D721Med (cell line): ENCODE results near the gene ADAMTS17.

Experiments
- DNase-seq: peaks from one replicate; pipeline ENCODE4 v3.0.0; 2011; ENCODE audit warnings: low spot score; ENCODE audit not compliant: insufficient read length
- FAIRE-seq: peaks from 2 replicates; lab custom pipeline; 2011; peaks lifted over from hg19 to GRCh38; lab: Jason Lieb, UNC
- TF ChIP-seq, protein P1 (sequence below): IDR thresholded peaks from 2 replicates; pipeline ENCODE4 v1.5.1; 2012; ENCODE audit warnings: mild to moderate bottlenecking, control low read depth; ENCODE audit not compliant: insufficient read depth; ENCODE audit errors: missing control alignments

ADAMTS17 gene

DNA sequence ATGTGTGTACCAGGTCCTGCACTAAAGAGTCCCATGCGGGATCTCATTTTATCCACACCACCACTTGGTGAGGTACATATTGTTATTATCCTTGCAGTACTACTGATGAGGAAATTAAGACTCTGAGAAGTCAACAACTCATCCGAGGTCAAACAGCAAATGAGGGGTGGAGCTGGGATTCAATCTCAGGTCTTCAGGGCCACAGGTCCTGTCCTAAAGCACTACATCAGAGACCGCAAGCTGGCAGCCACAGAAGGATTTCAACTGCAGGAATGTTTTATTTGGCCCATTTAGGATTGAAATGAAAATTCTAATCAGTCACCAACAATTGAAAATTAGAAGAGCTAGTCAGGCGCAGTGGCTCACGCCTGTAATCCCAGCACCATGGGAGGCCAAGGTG, 131.4 kb downstream of the ADAMTS17 start:
- FAIRE-seq (no peak), DNase-seq (no peak)
- TF ChIP-seq, protein P1, sequence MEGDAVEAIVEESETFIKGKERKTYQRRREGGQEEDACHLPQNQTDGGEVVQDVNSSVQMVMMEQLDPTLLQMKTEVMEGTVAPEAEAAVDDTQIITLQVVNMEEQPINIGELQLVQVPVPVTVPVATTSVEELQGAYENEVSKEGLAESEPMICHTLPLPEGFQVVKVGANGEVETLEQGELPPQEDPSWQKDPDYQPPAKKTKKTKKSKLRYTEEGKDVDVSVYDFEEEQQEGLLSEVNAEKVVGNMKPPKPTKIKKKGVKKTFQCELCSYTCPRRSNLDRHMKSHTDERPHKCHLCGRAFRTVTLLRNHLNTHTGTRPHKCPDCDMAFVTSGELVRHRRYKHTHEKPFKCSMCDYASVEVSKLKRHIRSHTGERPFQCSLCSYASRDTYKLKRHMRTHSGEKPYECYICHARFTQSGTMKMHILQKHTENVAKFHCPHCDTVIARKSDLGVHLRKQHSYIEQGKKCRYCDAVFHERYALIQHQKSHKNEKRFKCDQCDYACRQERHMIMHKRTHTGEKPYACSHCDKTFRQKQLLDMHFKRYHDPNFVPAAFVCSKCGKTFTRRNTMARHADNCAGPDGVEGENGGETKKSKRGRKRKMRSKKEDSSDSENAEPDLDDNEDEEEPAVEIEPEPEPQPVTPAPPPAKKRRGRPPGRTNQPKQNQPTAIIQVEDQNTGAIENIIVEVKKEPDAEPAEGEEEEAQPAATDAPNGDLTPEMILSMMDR = no peak

DNA sequence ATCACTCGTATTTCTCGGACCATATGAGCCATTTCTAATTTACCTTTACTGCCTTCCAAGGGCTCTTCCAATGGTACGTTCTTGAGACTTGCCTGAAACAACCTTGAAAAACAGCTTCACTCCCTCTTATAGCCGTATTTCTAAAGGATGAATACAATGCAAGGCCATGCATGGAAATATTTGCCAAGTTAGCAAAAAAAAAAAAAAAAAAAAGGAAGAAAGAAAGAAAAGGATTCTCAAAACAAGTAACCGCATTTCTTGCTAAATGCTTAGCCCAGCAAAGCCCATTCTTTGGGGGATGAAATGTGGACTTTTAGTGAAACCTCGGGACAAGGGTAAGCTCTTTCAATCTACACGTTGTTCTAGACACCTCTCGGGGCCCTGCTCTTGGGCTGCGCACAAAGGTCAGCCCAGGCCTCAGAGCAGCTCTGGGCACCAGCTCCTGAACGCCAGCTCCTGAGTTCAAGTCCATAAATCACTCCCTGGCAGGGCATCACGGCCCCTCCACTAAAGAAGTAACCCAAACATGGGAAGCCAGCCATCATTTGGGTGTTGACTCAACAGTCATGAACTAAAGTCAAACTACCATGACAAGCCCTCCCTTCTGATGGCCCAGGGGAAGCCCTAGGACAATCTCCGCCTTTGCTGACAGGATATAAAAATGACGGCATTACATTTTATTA, 132.7 kb downstream of the ADAMTS17 start:
- TF ChIP-seq, protein P1 = no peak
- FAIRE-seq (no peak), DNase-seq (no peak)

DNA sequence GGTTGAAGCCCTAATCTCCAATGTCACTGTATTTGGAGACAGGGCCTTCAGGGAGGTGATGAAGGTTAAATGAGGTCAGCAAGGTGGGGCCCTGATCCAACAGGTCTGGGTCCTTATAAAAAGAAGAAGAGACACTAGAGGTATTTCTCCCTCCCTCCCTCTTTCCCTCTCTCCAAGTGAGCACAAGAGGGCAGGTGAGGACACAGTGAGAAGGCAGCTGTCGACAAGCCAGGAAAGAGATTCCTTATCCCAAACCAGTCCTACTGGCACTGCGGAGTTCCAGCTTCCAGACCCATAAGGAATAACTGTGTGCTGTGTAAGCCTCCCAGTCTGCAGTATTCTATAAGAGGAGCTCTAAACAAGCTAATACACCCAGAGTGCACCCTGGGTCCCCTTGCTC, 134.7 kb downstream of the ADAMTS17 start:
- TF ChIP-seq, protein P1 = no peak
- FAIRE-seq (no peak), DNase-seq (no peak)

DNA sequence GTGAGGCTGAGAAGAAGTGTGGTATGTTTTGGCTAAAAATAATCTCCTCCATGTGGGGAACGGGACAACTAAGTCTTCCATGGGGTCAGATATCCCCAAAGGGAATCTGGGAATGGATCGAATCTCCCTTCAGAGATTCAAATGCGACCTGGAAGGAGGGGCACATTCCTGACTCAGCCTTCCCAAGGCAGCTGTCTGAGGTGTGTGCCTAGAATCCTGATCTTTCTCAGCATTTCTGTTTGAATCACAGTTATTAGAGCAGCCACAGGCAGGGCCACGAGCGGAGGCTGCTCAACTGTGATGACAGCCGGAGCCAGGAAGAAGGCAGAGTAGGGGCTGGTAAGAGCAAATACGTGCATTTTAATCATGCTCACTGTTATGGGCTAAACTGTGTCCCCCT, 135.1 kb downstream of the ADAMTS17 start:
- FAIRE-seq (no peak), DNase-seq (no peak)
- TF ChIP-seq, protein P1 = no peak

DNA sequence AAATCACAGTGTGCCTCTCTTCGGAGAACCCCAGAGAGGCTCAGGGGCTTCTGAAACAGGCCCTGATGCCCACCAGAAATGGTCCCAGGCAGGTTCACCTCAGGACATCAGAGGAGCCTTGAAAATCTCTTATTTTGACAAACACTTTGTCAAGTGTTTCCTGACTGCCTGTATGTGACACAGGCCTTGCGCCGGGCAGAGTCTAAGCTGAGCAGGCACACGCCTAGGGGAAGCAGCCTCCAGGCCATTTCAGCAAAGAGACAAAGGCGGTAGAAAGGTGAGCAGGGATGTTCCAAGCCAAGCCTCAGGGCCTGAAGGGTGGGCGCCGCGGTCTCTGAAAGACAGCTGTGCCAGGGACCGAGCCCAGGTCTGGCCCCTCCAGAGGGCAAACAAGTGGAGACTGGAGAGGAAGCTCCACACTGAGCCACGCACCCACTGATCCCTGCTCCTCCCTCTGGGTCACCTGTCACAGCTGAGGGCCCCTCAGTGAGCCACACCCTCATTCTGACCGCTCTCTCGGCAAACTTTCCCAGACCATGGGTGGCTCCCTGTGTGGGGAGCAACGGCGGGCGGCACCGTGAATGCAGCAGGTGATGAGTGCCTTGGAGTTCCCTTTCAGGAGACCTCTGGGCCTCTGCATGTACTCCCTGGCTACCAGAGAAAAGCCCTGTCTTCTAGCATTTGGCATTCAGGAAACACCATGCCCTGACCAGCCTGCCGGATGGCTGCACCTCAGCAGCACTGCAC, 136.1 kb downstream of the ADAMTS17 start:
- TF ChIP-seq, protein P1 = no peak
- FAIRE-seq (no peak), DNase-seq (no peak)

DNA sequence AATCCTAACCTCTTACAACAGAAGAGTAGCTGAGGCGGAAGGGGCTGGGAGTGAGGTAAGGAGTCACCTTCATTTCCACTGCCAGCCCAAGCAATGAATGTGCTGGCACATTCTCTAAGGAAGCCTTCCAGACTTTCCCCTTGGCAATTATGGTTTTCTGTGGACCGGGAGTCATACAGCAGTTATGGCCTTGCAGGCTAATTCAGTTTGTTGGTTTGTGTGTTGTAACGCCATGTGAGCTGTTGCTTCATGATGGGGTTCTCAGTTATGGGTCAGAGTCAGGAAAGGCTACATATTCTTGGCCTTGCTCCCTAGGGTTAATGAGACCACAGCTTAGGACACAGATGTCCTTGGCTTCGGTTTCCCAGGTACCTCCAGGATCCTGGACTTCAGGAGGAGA, 137.0 kb downstream of the ADAMTS17 start:
- TF ChIP-seq, protein P1 = no peak
- DNase-seq (no peak), FAIRE-seq (no peak)

DNA sequence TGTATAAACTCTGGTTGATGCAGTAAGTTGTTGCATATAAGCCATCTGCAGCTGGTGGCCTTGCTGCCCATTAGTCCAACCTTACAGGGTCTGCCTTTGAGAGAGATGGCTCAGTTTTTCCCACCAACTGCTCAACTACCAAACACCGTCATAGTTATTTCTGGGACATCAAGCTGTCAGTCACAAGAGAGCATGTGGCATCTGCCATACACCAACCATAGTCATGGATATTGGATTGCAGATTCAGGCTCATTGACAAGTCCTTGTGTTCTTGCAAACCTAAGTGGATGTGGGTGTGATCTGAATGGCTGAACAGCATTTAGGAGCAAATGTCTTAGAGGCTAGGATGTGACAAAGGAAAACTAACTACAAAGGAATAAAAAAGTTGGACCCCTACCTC, 137.6 kb downstream of the ADAMTS17 start:
- TF ChIP-seq, protein P1 = no peak
- DNase-seq (no peak), FAIRE-seq (no peak)
